Parathyroid adenoma (tissue), 2 donors: ENCODE results near the gene LOXL1.
A peak's percentile ranks its signal among the peaks of the same experiment; 100 is the strongest.

Experiments used
- H2AFZ ChIP-seq: fragments of 300-600 bp; sonication (generic); one replicate; pipeline ENCODE4 v1.7.0; 2017; ENCODE audit warnings: antibody characterized with exemption, mild to moderate bottlenecking
- H3K27ac ChIP-seq: fragments of 300-600 bp; sonication (generic); one replicate; pipeline ENCODE4 v1.7.0; 2017
- H3K27me3 ChIP-seq: fragments of 300-600 bp; sonication (generic); one replicate; pipeline ENCODE4 v1.7.0; 2017; ENCODE audit warnings: low read length; ENCODE audit not compliant: control insufficient read depth, insufficient read depth
- H3K36me3 ChIP-seq: fragments of 300-600 bp; sonication (generic); one replicate; pipeline ENCODE4 v1.7.0; 2017; ENCODE audit warnings: low read length; ENCODE audit not compliant: control insufficient read depth, insufficient read depth
- H3K4me1 ChIP-seq: fragments of 300-600 bp; sonication (generic); one replicate; pipeline ENCODE4 v1.7.0; 2017; ENCODE audit warnings: control low read depth
- H3K4me2 ChIP-seq: fragments of 300-600 bp; sonication (generic); one replicate; pipeline ENCODE4 v1.7.0; 2017; ENCODE audit warnings: low read length
- H3K4me3 ChIP-seq: fragments of 300-600 bp; sonication (generic); one replicate; pipeline ENCODE4 v1.7.0; 2017; ENCODE audit warnings: low read depth, low read length
- H3K79me2 ChIP-seq: fragments of 300-600 bp; sonication (generic); one replicate; pipeline ENCODE4 v1.7.0; 2017; ENCODE audit warnings: control low read depth
- H3K9ac ChIP-seq: fragments of 300-600 bp; sonication (generic); one replicate; pipeline ENCODE4 v1.7.0; 2017; ENCODE audit warnings: mild to moderate bottlenecking
- H3K9me3 ChIP-seq: fragments of 300-600 bp; sonication (generic); one replicate; pipeline ENCODE4 v1.7.0; 2017; ENCODE audit warnings: low read length; ENCODE audit not compliant: control insufficient read depth
- TF ChIP-seq, protein P1 (sequence below): fragments of 300-600 bp; sonication (generic); IDR thresholded peaks from one replicate; pipeline ENCODE4 v1.7.0; 2017; ENCODE audit warnings: antibody characterized with exemption, mild to moderate bottlenecking
- donor health status: primary hyperparathyroidism.

The LOXL1 gene

DNA sequence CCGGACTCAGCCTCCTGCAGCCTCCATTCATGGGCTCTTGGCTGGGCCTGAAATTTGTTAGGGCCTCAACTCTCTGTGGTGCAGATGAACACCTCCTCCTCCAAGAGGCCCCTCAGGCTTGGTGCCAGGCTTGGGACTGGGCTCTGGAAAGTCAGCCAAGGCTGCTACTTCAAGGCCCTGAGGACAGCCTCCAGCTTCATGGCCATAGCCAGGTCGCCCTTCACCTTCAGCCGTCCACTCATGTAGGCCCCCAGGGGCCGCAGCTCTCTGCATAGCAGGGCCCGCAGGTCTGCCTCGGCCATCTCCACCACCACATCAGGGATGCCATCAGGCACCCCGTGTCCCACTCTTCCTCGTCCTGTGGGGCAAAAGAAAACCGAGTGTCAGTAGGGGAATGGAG is 57.5 kb downstream of the LOXL1 start:
- H3K36me3 ChIP-seq = no peaks in the 10 kb centered on the region
- H3K9me3 ChIP-seq = no peaks in the 10 kb centered on the region
- peak overlapping the region; percentile 91 for H3K27ac ChIP-seq
- peaks cover 20% of the 10 kb centered on the region for H3K4me1 ChIP-seq
- H3K4me2 ChIP-seq = no peak overlapping the region
- no peaks in the 10 kb centered on the region for H3K79me2 ChIP-seq
- TF ChIP-seq, protein P1, sequence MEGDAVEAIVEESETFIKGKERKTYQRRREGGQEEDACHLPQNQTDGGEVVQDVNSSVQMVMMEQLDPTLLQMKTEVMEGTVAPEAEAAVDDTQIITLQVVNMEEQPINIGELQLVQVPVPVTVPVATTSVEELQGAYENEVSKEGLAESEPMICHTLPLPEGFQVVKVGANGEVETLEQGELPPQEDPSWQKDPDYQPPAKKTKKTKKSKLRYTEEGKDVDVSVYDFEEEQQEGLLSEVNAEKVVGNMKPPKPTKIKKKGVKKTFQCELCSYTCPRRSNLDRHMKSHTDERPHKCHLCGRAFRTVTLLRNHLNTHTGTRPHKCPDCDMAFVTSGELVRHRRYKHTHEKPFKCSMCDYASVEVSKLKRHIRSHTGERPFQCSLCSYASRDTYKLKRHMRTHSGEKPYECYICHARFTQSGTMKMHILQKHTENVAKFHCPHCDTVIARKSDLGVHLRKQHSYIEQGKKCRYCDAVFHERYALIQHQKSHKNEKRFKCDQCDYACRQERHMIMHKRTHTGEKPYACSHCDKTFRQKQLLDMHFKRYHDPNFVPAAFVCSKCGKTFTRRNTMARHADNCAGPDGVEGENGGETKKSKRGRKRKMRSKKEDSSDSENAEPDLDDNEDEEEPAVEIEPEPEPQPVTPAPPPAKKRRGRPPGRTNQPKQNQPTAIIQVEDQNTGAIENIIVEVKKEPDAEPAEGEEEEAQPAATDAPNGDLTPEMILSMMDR = no peak
- H3K4me3 ChIP-seq = no peak overlapping the region
- H3K9ac ChIP-seq = no peak overlapping the region
- H3K27me3 ChIP-seq = no peaks in the 10 kb centered on the region
- peak overlapping the region; percentile 85 for H2AFZ ChIP-seq

DNA sequence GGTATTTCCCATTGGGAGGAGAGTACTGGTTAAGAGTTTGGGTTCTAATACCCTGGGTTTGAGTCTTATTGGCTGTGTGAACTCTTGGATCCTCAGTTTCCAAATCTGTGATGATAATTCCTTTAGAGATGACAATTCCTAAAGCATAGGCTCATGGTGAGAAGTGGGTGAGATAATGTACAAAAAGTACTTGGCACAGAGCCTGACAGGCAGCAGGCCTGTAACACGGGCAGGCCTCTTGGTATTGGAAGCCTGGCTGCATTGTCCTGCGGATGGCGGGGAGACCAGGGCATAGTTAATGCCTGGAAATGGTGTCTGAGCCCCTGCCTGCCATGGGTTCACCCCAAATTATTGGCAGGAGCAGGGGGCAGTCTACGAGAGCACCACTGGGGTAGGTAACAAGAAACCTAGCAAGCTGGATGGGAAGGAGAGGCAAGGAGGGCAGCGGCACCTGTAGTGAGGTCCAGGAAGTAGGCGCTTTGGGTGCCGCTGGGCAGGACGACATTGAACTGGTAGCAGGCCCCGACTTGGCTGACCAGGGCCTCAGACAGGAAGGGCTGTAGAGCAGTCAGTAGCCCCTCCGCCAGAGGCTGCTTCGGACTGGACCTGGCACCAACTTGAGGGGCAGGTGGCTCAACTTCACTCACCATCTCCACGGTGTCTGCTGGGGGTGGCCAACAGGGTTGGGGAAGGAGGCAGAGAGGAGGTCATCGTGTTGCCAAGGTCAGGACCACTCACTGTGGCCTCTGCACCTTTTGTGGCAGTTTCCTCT is 58.1 kb downstream of the LOXL1 start:
- H3K9me3 ChIP-seq = no peaks in the 10 kb centered on the region
- H3K27ac ChIP-seq = peak overlapping the region; percentile 91
- no peaks in the 10 kb centered on the region for H3K79me2 ChIP-seq
- H3K4me2 ChIP-seq = no peak overlapping the region
- no peaks in the 10 kb centered on the region for H3K27me3 ChIP-seq
- peaks cover 20% of the 10 kb centered on the region for H3K4me1 ChIP-seq
- no peak overlapping the region for H3K4me3 ChIP-seq
- H3K9ac ChIP-seq = no peak overlapping the region
- H2AFZ ChIP-seq = no peak overlapping the region
- TF ChIP-seq, protein P1 = no peak
- no peaks in the 10 kb centered on the region for H3K36me3 ChIP-seq

GRCh38 chr15:73985101-73985873 is 59.0 kb downstream of the LOXL1 start:
- Histone ChIP-seq H3K4me1 (peaks cover 20% of the 10 kb centered on the region), H3K4me2 (no peak overlapping the region), H3K79me2 (no peaks in the 10 kb centered on the region), H2AFZ (no peak overlapping the region), H3K27ac (peak overlapping the region; percentile 5), H3K27me3 (no peaks in the 10 kb centered on the region), H3K9ac (no peak overlapping the region), H3K4me3 (no peak overlapping the region), H3K36me3 (no peaks in the 10 kb centered on the region), H3K9me3 (no peaks in the 10 kb centered on the region)
- TF ChIP-seq, protein P1 = no peak

- no peaks in the 10 kb centered on the region for H3K27me3 ChIP-seq
- H3K36me3 ChIP-seq = no peaks in the 10 kb centered on the region
- H2AFZ ChIP-seq = no peak overlapping the region
- no peak overlapping the region for H3K9ac ChIP-seq
- TF ChIP-seq, protein P1 = no peak
- no peak overlapping the region for H3K27ac ChIP-seq
- H3K79me2 ChIP-seq = peaks cover 2% of the 10 kb centered on the region
- no peak overlapping the region for H3K4me2 ChIP-seq
- H3K4me3 ChIP-seq = no peak overlapping the region
- H3K4me1 ChIP-seq = peaks cover 20% of the 10 kb centered on the region
- no peaks in the 10 kb centered on the region for H3K9me3 ChIP-seq
These were observed 60.0 kb downstream of the LOXL1 start for GRCh38 chr15:73986055-73986775.
